GM08714 (cell line): ENCODE results near the gene SELENOT.
"Not testable (repeated sequence)": the region's sequence is repeated elsewhere in the genome, so short reads cannot be mapped to it uniquely, and the experiment has no call there.

Source experiments
- H3K4me3 ChIP-seq: fragments of 200-500 bp; sonication (Bioruptor generic); 2 replicates; pipeline ENCODE4 v1.5.1; 2014; ENCODE audit warnings: mild to moderate bottlenecking, low read length, inconsistent platforms
- ZNF274 ChIP-seq: IDR thresholded peaks from 2 replicates; pipeline ENCODE4 v1.6.1; 2012; ENCODE audit warnings: mild to moderate bottlenecking, low read depth, low read length

SELENOT gene

GRCh38 chr3:150620002-150620689, 17.0 kb downstream of the SELENOT start:
- H3K4me3 ChIP-seq: no peak overlapping the region
- no peak for TF ChIP-seq ZNF274

GRCh38 chr3:150622955-150623354, 19.8 kb downstream of the SELENOT start:
- not testable (repeated sequence) for H3K4me3 ChIP-seq

GRCh38 chr3:150623945-150624344, 20.8 kb downstream of the SELENOT start:
- no peak overlapping the region for H3K4me3 ChIP-seq
- TF ChIP-seq ZNF274: no peak

DNA sequence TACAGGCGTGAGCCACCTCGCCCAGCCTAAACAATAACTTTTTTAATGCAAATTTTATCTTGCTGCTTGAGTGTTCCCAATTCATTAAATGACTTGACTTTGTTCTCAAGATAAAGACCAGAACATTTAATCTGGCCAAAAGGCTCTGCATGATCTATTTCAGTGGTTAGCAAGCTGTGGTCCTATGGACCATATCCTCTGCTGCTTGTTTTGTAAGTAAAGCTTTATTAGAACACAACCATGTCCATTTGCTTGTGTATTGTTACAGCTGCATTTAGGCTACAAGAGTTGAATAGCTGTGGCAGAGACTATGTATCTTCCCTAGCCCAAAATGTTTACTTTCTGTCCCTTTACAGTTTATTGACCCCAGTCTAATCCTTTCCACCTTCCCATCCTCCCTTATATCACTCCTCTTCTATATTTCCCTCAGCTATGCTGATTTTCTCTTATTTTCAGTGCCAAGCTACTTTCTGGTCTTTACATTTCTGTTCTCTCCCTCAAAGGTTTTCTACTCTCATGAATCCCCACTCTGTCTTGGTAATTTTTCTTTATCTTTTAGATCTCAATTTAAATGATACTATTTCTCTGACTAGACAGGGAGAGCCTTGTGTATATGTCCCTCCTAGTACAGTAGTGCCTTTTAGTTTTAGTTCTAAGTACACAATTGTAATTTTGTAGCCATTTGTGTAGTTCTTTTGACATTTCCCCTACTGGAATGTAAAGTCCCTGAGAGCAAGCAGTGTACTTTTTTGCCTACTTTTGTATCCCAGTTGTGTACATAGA, 23.2 kb downstream of the SELENOT start:
- no peak for TF ChIP-seq ZNF274

GRCh38 chr3:150627557-150627956, 24.4 kb downstream of the SELENOT start:
- no peak overlapping the region for H3K4me3 ChIP-seq
- no peak for TF ChIP-seq ZNF274

More for the DNA sequence above, 23.2 kb downstream of the SELENOT start:
- H3K4me3 ChIP-seq: no peak overlapping the region

DNA sequence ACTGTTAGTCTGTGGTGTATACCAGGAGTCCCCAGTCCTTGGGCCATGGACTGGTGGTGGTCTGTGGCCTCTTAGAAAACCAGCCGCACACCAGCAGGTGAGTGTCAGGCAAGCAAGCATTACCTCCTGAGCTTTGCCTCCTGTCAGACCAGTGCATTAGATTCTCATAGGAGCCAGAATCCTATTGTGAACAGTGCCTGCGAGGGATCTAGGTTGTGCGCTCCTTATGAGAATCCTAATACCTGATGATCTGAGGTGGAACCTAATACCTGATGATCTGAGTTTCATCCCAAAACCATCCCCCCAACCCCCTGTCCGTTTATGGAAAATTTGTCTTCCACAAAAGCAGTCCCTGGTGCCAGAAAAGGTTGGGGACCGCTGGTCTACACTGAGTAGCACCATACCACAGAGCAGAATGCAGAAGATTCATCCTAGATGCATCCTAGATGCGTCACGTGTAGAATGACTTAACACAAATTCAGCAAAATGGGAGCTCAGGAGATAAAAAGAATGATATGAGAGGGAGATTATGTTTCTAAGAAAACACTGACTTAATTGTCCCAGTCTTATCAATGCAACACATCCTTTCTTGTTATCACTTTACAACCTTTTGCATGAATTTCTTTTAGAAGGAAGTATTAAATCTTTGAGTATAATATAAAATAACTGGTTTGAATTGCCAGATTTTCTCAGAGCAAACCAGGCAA, 28.5 kb downstream of the SELENOT start:
- no peak overlapping the region for H3K4me3 ChIP-seq
- no peak for TF ChIP-seq ZNF274

DNA sequence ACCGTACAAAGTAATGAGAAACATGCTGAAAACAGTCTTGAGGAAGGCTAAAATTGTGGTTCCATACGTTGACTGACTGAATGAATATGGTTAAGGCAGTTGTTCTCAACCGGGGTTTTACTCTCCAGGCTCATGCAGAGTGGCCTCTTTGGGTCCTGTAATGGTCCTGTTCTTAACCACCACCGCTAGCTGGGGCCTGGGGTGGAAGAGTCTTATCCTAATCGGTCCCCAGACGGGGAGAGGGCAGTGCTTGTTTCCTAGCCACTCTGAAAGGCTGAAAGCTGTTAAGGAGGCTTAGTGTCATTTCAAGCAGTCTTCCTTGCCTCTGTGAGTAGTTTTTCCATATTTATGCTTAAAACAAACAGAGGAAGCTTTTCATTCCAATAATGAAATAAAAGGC, 32.0 kb downstream of the SELENOT start:
- no peak for TF ChIP-seq ZNF274
- no peak overlapping the region for H3K4me3 ChIP-seq

DNA sequence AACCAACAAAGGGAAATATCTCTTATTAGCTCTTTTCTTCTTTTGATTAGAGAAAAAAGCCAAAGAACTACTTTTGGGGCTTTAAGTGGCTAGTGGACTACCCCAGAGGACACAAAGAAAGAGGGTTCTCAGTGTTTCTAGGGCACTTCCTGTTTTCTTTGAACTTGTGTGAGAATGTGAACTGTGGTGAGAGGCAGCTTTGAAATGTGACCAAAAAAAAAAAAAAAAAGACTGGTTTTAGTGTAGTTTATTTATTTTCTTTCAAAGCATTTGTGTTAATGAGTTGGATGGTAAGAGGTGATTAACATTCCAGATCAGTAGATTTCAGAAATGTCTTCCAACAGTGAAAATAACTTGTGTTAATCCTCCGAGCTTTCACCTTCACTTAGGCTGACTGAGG, 32.4 kb downstream of the SELENOT start:
- TF ChIP-seq ZNF274: no peak

DNA sequence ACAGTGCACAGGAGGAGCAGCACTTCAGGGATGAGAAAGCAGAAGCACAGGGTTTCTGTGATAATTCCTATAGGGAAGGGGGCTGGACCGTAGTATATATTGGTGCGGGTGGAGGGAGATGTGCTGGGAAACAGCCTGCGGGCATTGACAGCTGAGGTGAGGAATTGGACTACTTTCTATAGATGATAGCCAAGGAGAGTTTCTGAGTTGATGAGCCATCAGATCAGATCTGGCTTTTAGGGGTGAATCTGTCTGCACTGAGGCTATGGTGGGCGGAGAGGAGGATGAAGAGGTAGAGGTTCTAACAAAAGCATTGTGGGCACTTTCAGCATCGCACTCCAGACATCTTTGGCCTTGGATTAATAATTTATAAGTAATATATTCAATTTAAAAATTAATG, 33.1 kb downstream of the SELENOT start:
- TF ChIP-seq ZNF274: no peak

More for the DNA sequence above, 32.4 kb downstream of the SELENOT start:
- H3K4me3 ChIP-seq: no peak overlapping the region

GRCh38 chr3:150639262-150639661, 36.1 kb downstream of the SELENOT start:
- H3K4me3 ChIP-seq: no peak overlapping the region
- TF ChIP-seq ZNF274: no peak

More for the DNA sequence above, 33.1 kb downstream of the SELENOT start:
- H3K4me3 ChIP-seq: no peak overlapping the region

DNA sequence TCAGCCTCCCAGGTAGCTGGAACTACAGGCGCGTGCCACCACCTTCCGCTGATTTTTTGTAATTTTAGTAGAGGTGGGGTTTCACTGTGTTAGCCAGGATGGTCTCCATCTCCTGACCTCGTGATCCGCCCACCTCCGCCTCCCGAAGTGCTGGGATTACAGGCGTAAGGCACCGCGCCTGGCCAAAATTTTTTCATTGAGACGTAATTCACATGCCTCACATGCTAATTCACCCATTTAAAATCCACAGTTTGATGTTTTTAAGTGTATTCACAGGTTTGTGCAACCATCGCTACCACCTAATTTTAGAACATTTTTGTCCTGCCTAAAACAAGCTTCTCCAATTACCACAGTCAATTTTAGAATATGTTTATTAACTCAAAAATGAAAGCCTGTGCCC, 37.1 kb downstream of the SELENOT start:
- no peak for TF ChIP-seq ZNF274
- no peak overlapping the region for H3K4me3 ChIP-seq

- H3K4me3 ChIP-seq: no peak overlapping the region
- no peak for TF ChIP-seq ZNF274
Observed at GRCh38 chr3:150653110-150653561, 50.0 kb downstream of the SELENOT start.

DNA sequence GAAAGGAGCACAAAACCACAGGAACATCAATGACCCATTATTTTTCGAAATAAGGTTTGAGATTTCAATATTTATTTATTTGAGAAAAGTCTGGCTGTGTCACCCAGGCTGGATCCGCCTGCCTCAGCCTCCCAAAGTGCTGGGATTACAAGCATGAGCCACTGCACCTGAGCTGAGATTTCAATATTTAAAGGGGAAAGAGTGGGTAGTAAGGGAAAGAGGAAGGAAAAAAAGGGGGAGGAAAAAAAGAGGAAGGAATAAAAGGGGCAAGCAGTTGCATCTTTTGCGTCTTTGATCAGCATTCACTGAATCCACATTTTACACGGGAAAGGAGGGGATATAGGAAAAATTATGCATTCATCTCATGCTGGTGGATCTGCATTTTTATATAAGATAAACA, 53.2 kb downstream of the SELENOT start:
- H3K4me3 ChIP-seq: no peak overlapping the region
- no peak for TF ChIP-seq ZNF274

DNA sequence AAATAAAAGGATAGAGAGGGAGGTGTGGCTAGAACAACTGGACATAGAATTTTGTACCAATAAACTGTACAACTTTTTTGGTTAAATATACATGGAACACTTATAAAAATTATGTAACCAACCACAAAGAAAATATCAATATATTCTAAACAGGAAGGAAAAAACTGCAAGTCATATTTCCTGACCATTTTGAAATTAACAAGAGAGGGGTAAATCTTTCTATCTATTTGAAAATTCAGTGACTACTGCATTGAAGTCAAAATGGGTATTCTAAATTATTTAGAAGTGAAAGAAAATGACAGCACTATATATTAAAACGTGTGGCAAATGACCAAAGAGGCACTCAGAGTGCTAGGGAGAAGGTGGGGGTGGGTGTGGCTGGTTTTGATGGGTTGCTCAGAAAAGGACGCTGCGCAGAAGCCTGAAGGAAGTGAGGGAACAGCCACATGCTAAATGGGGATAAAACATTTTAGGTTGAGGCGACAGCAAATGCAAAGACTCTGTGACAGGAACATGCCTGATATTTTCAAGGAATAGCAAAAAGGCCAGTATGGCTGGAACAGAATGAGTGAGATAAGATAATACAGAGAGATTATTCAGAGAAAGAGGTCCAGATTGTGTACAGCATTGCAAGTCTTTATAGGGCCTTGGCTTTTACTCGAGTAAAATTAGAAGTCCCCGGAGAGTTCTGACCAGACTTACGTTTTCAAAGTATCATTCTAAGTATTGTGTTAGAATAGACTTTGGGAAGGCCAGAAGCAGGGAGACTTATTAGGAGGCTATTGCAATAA, 59.5 kb downstream of the SELENOT start:
- no peak overlapping the region for H3K4me3 ChIP-seq
- TF ChIP-seq ZNF274: no peak
